Upper lobe of right lung (tissue), 1 donor: ENCODE measurements around the gene CHCHD6. TPM values are rescaled to one million over a fixed set of nuclear protein-coding genes. Genes with fewer than 3 reads are reported as not detected.

Experiments used
- ATAC-seq: fragments of 200-7000 bp; cut with Tn5 transposase; one replicate; pipeline ENCODE4 v1.9.1; 2020; ENCODE audit warnings: mild to moderate bottlenecking, moderate library complexity
- DNase-seq: peaks from one replicate; pipeline ENCODE4 v3.0.0-alpha.2; 2020
- H3K27ac ChIP-seq: fragments of 200-600 bp; one replicate; pipeline ENCODE4 v1.8.0; 2022
- H3K27me3 ChIP-seq: fragments of 200-600 bp; one replicate; pipeline ENCODE4 v1.8.0; 2022; ENCODE audit warnings: mild to moderate bottlenecking
- H3K36me3 ChIP-seq: fragments of 200-600 bp; one replicate; pipeline ENCODE4 v1.8.0; 2022
- H3K4me1 ChIP-seq: fragments of 200-600 bp; one replicate; pipeline ENCODE4 v1.8.0; 2022
- H3K4me3 ChIP-seq: fragments of 200-600 bp; one replicate; pipeline ENCODE4 v1.8.0; 2022; ENCODE audit warnings: mild to moderate bottlenecking
- H3K9me3 ChIP-seq: fragments of 200-600 bp; one replicate; pipeline ENCODE4 v1.8.0; 2022
- CTCF ChIP-seq: fragments of 200-600 bp; IDR thresholded peaks from one replicate; pipeline ENCODE4 v1.8.0; 2022; ENCODE audit warnings: antibody characterized with exemption
- intact Hi-C: fragments of 100-400 bp; cut with DNase I; formaldehyde crosslinking; loops from one replicate; pipeline ENCODE4 v1.11.0; 2022
- total RNA-seq: library from RNA; stranded (reverse); fragmentation: NEBNext Ultra II Directional; extraction: Animal tissue kit (Norgen Biotek cat#: 25700); gene quantifications from one replicate; pipeline ENCODE4 v1.2.1, GENCODE V29; 2021
- donor health status: DM: no; HTN: yes; CAD: no; lungs with severe emphysema.

Gene CHCHD6
- total RNA-seq, 1 donor from 2014 or later: 17.1 TPM

GRCh38 chr3:126760541-126760940 is 56.5 kb downstream of the CHCHD6 start:
- ATAC-seq: no peak
- H3K4me3 ChIP-seq: no peak overlapping the region
- no peaks in the 10 kb centered on the region for H3K27me3 ChIP-seq
- no peaks in the 10 kb centered on the region for H3K36me3 ChIP-seq
- no peak for DNase-seq
- intact Hi-C loops: no loop called here
- H3K27ac ChIP-seq: no peak overlapping the region
- H3K9me3 ChIP-seq: no peaks in the 10 kb centered on the region
- TF ChIP-seq CTCF: no peak
- no peaks in the 10 kb centered on the region for H3K4me1 ChIP-seq

- H3K9me3 ChIP-seq: no peaks in the 10 kb centered on the region
- no peak overlapping the region for H3K4me3 ChIP-seq
- H3K36me3 ChIP-seq: no peaks in the 10 kb centered on the region
- H3K27ac ChIP-seq: no peak overlapping the region
- no peak for TF ChIP-seq CTCF
- H3K27me3 ChIP-seq: no peaks in the 10 kb centered on the region
- intact Hi-C loops: no loop called here
- no peaks in the 10 kb centered on the region for H3K4me1 ChIP-seq
- DNase-seq (no peak), ATAC-seq (no peak)
Measured at GRCh38 chr3:126763035-126763434, 59.0 kb downstream of the CHCHD6 start.

GRCh38 chr3:126765187-126766069 is 61.4 kb downstream of the CHCHD6 start:
- intact Hi-C loops: no loop called here
- Histone ChIP-seq H3K36me3 (no peaks in the 10 kb centered on the region), H3K27ac (no peak overlapping the region), H3K9me3 (no peaks in the 10 kb centered on the region), H3K4me3 (no peak overlapping the region), H3K27me3 (no peaks in the 10 kb centered on the region), H3K4me1 (no peaks in the 10 kb centered on the region)
- ATAC-seq (peak; percentile 75), DNase-seq (no peak)
- TF ChIP-seq CTCF: no peak

GRCh38 chr3:126766653-126767052 is 62.6 kb downstream of the CHCHD6 start:
- Histone ChIP-seq H3K4me1 (no peaks in the 10 kb centered on the region), H3K4me3 (no peak overlapping the region), H3K27ac (no peak overlapping the region), H3K9me3 (no peaks in the 10 kb centered on the region), H3K27me3 (no peaks in the 10 kb centered on the region), H3K36me3 (no peaks in the 10 kb centered on the region)
- intact Hi-C loops: no loop called here
- no peak for DNase-seq
- no peak for TF ChIP-seq CTCF
- ATAC-seq: peak; percentile 13

- H3K27ac ChIP-seq: no peak overlapping the region
- H3K4me3 ChIP-seq: no peak overlapping the region
- DNase-seq: no peak
- no peaks in the 10 kb centered on the region for H3K9me3 ChIP-seq
- no peaks in the 10 kb centered on the region for H3K36me3 ChIP-seq
- ATAC-seq: no peak
- intact Hi-C loops: no loop called here
- no peaks in the 10 kb centered on the region for H3K27me3 ChIP-seq
- TF ChIP-seq CTCF: no peak
- H3K4me1 ChIP-seq: no peaks in the 10 kb centered on the region
Measured at GRCh38 chr3:126768903-126769302, 64.9 kb downstream of the CHCHD6 start.
